OCI-LY3 (cell line): ENCODE data around the gene CD58.
"Not testable (repeated sequence)": the region's sequence is repeated elsewhere in the genome, so short reads cannot be mapped to it uniquely, and the experiment has no call there.

ENCODE experiments used
- EZH2phosphoT487 ChIP-seq: fragments of 200-600 bp; shearing (Covaris generic); IDR thresholded peaks from 2 replicates; pipeline ENCODE4 v1.6.1; 2018; ENCODE audit warnings: antibody characterized with exemption, mixed run types, low read depth
- TF ChIP-seq, protein P1 (sequence below): fragments of 200-600, 300-600 bp; sonication (generic); IDR thresholded peaks from 2 replicates; pipeline ENCODE4 v1.5.1; 2014; ENCODE audit warnings: antibody characterized with exemption, low read length, low read depth

GRCh38 chr1:116590359-116591005 lies 19.7 kb upstream of the CD58 start:
- TF ChIP-seq, protein P1, sequence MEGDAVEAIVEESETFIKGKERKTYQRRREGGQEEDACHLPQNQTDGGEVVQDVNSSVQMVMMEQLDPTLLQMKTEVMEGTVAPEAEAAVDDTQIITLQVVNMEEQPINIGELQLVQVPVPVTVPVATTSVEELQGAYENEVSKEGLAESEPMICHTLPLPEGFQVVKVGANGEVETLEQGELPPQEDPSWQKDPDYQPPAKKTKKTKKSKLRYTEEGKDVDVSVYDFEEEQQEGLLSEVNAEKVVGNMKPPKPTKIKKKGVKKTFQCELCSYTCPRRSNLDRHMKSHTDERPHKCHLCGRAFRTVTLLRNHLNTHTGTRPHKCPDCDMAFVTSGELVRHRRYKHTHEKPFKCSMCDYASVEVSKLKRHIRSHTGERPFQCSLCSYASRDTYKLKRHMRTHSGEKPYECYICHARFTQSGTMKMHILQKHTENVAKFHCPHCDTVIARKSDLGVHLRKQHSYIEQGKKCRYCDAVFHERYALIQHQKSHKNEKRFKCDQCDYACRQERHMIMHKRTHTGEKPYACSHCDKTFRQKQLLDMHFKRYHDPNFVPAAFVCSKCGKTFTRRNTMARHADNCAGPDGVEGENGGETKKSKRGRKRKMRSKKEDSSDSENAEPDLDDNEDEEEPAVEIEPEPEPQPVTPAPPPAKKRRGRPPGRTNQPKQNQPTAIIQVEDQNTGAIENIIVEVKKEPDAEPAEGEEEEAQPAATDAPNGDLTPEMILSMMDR: not testable (repeated sequence)
- TF ChIP-seq EZH2phosphoT487: not testable (repeated sequence)
